Transverse colon (tissue), 4 donors: Measurements from ENCODE around the gene TIAL1. TPM values are rescaled to one million over a fixed set of nuclear protein-coding genes. Genes with fewer than 3 reads are reported as not detected.
A peak's percentile ranks its signal among the peaks of the same experiment; 100 is the strongest.

Experiments used
- DNase-seq: peaks from one replicate; pipeline ENCODE4 v3.0.0-alpha.2; 2019
- H3K27ac ChIP-seq, 4 donors: fragments of 200-600 bp; sonication (generic); 2 replicates each; pipeline ENCODE4 v1.5.1; 2016 to 2018; ENCODE audit warnings: inconsistent platforms in 4 of 4
- H3K27me3 ChIP-seq: fragments of 200-600 bp; sonication (generic); 2 replicates; pipeline ENCODE4 v1.5.1; 2017; ENCODE audit warnings: inconsistent platforms
- H3K36me3 ChIP-seq, 4 donors: fragments of 200-600 bp; sonication (generic); 2 replicates each; pipeline ENCODE4 v1.5.1; 2017 to 2019; ENCODE audit warnings: inconsistent platforms in 4 of 4
- H3K4me1 ChIP-seq, 4 donors: fragments of 200-600 bp; sonication (generic); 2 replicates each; pipeline ENCODE4 v1.5.1; 2017 to 2020; ENCODE audit warnings: inconsistent platforms in 4 of 4
- H3K4me3 ChIP-seq, 4 donors: fragments of 200-600 bp; sonication (generic); 1 replicate in 1 of 4; 2 replicates in 3 of 4; pipeline versions ENCODE4 v1.5.1 to v1.6.1; 2017 to 2019; ENCODE audit warnings: inconsistent platforms in 4 of 4
- H3K9me3 ChIP-seq, 2 donors: fragments of 200-600 bp; sonication (generic); 2 replicates each; pipeline ENCODE4 v1.5.1; 2017 to 2019; ENCODE audit warnings: inconsistent platforms in 2 of 2
- EP300 ChIP-seq: sonication (generic); formaldehyde crosslinking; IDR thresholded peaks from one replicate; pipeline ENCODE4 v1.6.1; 2017; ENCODE audit warnings: antibody characterized with exemption, low read depth
- POLR2A ChIP-seq: fragments of 450-650 bp; IDR thresholded peaks from one replicate; pipeline ENCODE4 v1.6.1; 2016; ENCODE audit warnings: antibody characterized with exemption, mild to moderate bottlenecking, moderate library complexity
- POLR2AphosphoS5 ChIP-seq, 3 donors: sonication (generic); formaldehyde crosslinking; IDR thresholded peaks; one replicate each; pipeline ENCODE4 v1.6.1; 2016; ENCODE audit warnings: antibody characterized with exemption in 3 of 3
- WGBS, 2 donors: methylation state at CpG; one replicate each; pipeline ENCODE4 v1.1.5; 2018; ENCODE audit warnings: low coverage in 1 of 2; 5-methylcytosine and 5-hydroxymethylcytosine counted together
- in situ Hi-C, 4 donors: fragments of 200-750 bp; cut with MboI; loops; one replicate each; pipeline versions ENCODE4 v1.15.0 to v1.15.1; 2017; ENCODE audit warnings: low sequenced_read_pairs in 3 of 4, low pct_ligation_motif_present in 1 of 4, low pct_unique_long_range_greater_than_20kb in 1 of 4
- intact Hi-C: fragments of 100-400 bp; cut with DNase I; formaldehyde crosslinking; loops from one replicate; pipeline ENCODE4 v1.15.1; 2023; ENCODE audit warnings: low total_unique reads
- total RNA-seq, 4 donors: library from RNA; depleted of rRNA; stranded (reverse); fragments of >200 nt; gene quantifications; one replicate each; pipeline ENCODE4 v1.1.0, GENCODE V29; 2016
- TF ChIP-seq, protein P1 (sequence below), 5 experiments: fragments of 200-600 bp in 3 of 5; fragments of 450-650 bp in 2 of 5; sonication (generic) in 3 of 5; IDR thresholded peaks; 1 replicate in 2 of 5; 2 replicates in 3 of 5; pipeline ENCODE4 v1.5.1; 2016 to 2017; ENCODE audit warnings: antibody characterized with exemption in 5 of 5, inconsistent platforms in 3 of 5, mild to moderate bottlenecking in 2 of 5, moderate library complexity in 1 of 5

TIAL1 gene
- total RNA-seq, 4 donors from 2014 or later, result 35.2 to 117 (median 66.7) TPM

DNA sequence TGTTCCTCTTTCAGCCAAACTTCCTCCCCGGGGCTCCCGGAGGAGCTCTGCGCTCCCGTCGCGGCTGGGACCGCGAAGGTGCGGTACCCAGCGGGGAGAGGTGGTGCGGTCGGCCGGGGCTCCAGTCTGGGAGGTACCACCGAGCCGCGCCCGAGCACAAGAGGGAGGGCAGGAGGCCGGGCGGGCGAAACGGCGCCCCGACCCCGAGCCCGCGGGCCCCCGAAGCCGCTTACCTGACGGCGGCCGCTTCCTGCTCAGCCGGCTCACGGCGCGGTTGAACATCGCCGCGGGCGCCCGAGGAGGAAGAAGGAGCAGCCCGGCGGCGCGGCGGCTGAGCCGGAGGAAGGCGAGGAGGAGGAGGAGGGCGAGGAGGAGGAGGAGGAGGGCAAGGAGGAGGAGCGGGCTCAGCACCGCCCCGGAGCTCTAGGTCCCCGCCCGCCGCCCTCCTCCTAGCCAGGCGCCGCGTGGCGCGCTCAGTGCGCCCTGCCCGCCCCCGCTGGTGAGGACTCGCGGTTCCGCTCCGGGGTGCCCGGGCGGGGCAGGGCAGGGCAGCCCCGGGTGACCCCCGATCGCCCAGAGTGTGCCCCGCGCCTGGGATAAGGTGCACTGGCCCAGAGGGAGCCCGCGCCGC, 54.3 kb downstream of the TIAL1 start, which contains the start of gene RGS10:
RGS10 (minus strand) TSS at position 363 of the 631 bp plus-strand sequence; CDS start at position 282, 81 bp downstream.
- intact Hi-C loops, result loop anchor here (10.0 kb wide), 1 partner anchor 52 kb away; the partner anchor contains the start of gene TIAL1
- peaks cover 1% of the 10 kb centered on the region for H3K27me3 ChIP-seq
- H3K9me3 ChIP-seq, result no peaks in the 10 kb centered on the region
- peak within 1 kb of the TSS; percentile 57 to 84 (median 65) for H3K4me3 ChIP-seq
- H3K36me3 ChIP-seq, result no peaks in the 10 kb centered on the region
- H3K4me1 ChIP-seq, result peaks cover 17 to 52% (median 36%) of the 10 kb centered on the region in 4 donors
- peak; percentile 86 for DNase-seq
- WGBS, 2 donors, result 0% methylated on average over 10 to 58 of the region's 76 CpGs
- peak; percentile 63 for TF ChIP-seq POLR2A
- TF ChIP-seq POLR2AphosphoS5 (IDR thresholded peaks at IDR 0.05), result peak; percentile 83 to 84 (median 84)
- TF ChIP-seq, protein P1, sequence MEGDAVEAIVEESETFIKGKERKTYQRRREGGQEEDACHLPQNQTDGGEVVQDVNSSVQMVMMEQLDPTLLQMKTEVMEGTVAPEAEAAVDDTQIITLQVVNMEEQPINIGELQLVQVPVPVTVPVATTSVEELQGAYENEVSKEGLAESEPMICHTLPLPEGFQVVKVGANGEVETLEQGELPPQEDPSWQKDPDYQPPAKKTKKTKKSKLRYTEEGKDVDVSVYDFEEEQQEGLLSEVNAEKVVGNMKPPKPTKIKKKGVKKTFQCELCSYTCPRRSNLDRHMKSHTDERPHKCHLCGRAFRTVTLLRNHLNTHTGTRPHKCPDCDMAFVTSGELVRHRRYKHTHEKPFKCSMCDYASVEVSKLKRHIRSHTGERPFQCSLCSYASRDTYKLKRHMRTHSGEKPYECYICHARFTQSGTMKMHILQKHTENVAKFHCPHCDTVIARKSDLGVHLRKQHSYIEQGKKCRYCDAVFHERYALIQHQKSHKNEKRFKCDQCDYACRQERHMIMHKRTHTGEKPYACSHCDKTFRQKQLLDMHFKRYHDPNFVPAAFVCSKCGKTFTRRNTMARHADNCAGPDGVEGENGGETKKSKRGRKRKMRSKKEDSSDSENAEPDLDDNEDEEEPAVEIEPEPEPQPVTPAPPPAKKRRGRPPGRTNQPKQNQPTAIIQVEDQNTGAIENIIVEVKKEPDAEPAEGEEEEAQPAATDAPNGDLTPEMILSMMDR (IDR thresholded peaks at IDR 0.05), result no peak
- no peak for TF ChIP-seq EP300
- in situ Hi-C loops, result no loop called here
- peak within 1 kb of the TSS; percentile 86 to 95 (median 91) for H3K27ac ChIP-seq

DNA sequence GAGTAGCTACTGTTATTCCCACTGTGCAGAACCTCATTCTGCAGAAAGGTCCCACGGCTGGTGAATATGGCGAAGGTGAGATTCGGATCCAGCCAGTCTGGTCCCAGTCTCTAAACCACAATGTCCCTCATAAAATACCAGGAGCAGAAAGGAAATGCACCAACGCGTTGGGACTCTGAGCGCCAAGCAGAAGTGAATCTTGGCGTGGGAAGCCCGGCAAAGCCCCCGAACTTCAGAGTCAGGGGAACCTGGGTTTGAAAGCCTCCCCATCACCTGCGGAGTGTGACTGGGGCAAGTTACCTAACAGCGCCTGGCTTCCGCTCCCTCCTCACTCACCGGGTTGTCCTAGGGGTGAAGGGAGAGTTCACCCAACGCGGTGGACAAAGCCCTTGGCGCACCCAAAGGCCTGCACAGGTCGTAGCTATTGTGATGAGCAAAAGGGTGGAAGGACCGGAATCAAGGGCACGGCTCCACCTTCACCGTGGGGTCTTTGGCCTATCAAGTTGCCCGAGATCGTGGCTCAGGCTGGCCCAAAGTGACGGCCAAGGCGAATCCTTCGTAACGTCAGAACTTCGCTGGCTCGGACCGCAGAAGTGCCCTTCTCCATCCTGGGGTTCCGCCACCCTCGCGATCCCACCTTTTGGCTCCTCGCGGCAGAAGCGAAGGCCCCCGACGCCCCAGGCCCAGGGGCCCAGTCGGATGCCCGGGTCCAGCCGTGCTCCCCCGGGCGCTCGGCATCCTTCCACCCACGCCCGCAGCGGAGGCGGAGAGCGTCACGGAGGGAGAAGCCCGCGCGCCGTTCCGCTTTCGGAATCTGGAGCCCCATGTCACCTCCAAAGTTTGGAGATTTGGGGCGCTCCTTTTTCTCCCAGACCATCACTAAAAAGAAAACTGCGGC, 55.1 kb downstream of the TIAL1 start:
- TF ChIP-seq POLR2A (no peak), EP300 (no peak), POLR2AphosphoS5 (IDR thresholded peaks at IDR 0.05) (no peak)
- TF ChIP-seq, protein P1 (IDR thresholded peaks at IDR 0.05), result no peak

DNA sequence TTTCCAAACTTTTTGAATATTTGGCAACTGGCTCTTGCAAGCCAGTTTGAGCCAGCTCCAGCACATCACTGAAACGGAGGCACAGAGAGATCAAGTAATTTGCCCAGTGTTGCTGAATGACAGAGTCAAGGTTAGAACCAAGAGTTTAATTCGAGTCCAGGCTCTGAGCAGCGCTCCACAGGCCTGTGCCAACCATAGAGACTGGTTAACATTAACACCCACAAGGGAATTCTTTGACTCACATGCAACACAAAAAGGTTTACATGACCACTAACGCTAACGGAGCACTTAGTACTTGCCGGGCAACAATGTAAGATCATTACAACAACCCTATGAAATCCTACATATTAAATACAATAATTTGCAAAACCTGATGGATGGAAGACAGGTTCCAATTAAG, 55.7 kb downstream of the TIAL1 start:
- WGBS, 2 donors, result 42 to 43% methylated on average over 5 to 6 of the region's 6 CpGs
- in situ Hi-C loops, result no loop called here
- Histone ChIP-seq H3K27ac (peak overlapping the region; percentile 86 to 95 (median 91)), H3K4me3 (peak overlapping the region; percentile 57 to 84 (median 65)), H3K36me3 (no peaks in the 10 kb centered on the region), H3K27me3 (no peaks in the 10 kb centered on the region), H3K4me1 (peaks cover 22 to 66% (median 44%) of the 10 kb centered on the region in 4 donors), H3K9me3 (no peaks in the 10 kb centered on the region)
- intact Hi-C loops, result loop anchor here (10.0 kb wide), 1 partner anchor 54 kb away; the partner anchor contains the start of gene TIAL1
- DNase-seq, result no peak
- TF ChIP-seq, protein P1 (IDR thresholded peaks at IDR 0.05), result no peak
- TF ChIP-seq POLR2AphosphoS5 (IDR thresholded peaks at IDR 0.05) (no peak), POLR2A (no peak), EP300 (no peak)

More for the DNA sequence above, 55.1 kb downstream of the TIAL1 start:
- Histone ChIP-seq H3K9me3 (no peaks in the 10 kb centered on the region), H3K4me1 (peaks cover 17 to 60% (median 41%) of the 10 kb centered on the region in 4 donors), H3K4me3 (peak overlapping the region; percentile 57 to 84 (median 65)), H3K36me3 (no peaks in the 10 kb centered on the region), H3K27me3 (no peaks in the 10 kb centered on the region), H3K27ac (peak overlapping the region; percentile 86 to 95 (median 91))
- in situ Hi-C loops (no loop called here), intact Hi-C loops (loop anchor here (10.0 kb wide), 1 partner anchor 53 kb away; the partner anchor contains the start of gene TIAL1)
- 17 to 52% methylated on average over 1 to 52 of the region's 57 CpGs for WGBS, 2 donors
- peak; percentile 28 for DNase-seq

DNA sequence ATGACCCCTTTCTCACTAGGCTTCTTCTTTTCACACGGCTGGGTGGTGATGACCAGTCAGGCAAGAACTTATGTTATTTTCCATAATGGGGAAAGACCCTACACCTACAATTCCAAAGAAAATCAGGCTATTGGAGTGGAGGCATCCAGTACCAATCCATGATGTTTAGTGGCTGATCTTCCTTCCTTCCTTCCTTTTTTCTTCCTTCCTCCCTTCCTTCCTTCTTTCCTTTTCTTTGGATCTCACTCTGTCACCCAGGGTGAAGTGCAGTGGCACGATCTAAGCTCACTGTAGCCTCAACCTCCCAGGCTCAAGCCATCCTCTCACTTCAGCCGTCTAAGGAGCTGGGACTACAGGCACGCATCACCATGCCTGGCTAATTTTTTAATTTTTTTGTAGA, 56.7 kb downstream of the TIAL1 start:
- DNase-seq, result no peak
- Histone ChIP-seq H3K9me3 (no peaks in the 10 kb centered on the region), H3K27ac (peak overlapping the region; percentile 86 to 95 (median 91)), H3K4me3 (no peak overlapping the region), H3K27me3 (no peaks in the 10 kb centered on the region), H3K4me1 (peaks cover 29 to 72% (median 46%) of the 10 kb centered on the region in 4 donors), H3K36me3 (no peaks in the 10 kb centered on the region)
- WGBS, 2 donors, result 72 to 74% methylated on average over 4 of the region's 4 CpGs
- no peak for TF ChIP-seq POLR2A
- TF ChIP-seq EP300, result no peak
- TF ChIP-seq POLR2AphosphoS5 (IDR thresholded peaks at IDR 0.05), result no peak
- TF ChIP-seq, protein P1 (IDR thresholded peaks at IDR 0.05), result no peak
- intact Hi-C loops (loop anchor here (10.0 kb wide), 1 partner anchor 55 kb away; the partner anchor contains the start of gene TIAL1), in situ Hi-C loops (no loop called here)
